COLO668 (cell line): ENCODE measurements around the gene KCTD1.

Source experiments
- DNase-seq: peaks from one replicate; lab custom pipeline; 2025; ENCODE audit not compliant: unreplicated experiment; lab: John Stamatoyannopoulos, UW

Gene KCTD1

DNA sequence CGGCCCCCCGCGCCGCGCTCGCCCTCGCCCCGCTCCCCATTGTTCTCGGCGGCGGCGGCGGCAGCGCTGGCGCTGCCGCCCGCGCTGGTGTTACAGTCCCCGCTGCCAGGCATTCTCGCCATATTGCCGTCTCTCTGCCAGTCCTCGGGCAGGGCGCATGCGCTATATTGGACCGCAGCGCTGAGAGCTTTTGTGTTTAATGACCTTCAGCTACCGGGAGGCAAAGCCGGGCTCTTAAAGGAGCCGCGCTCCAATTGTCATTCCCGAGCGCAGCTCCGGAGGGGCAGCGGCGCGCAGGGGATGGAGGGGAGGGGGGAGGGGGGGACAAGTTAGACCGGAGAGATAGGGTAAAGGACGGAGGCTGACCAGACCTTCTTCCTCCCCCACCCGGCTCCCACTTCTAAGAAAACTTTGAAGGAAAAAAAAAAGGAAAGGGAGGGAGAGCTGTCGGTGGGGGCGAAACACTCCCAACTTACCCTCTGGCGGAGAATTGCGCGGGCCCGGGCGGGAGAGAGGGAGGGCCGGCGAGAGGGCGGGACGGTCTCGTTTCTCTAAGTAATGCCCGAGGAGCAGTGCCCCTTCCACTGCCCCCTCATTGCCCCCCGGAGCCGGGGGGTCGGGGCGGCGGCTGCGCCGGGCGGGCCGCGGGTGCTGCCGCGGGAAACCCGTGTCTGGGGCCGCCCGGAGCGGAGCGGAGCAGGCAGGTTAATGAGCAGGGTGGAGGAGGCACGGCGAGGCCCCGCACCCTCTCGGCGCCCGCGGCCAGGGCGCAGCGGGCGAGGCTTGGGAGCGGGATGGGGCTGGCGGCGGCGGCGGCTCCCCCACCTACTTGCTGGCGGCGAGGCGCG, at the start of gene KCTD1:
TSS of gene KCTD1 (minus strand) at position 139 of the 848 bp plus-strand sequence. CDS start at position 122, 17 bp downstream.
- peak; percentile 87 for DNase-seq

DNA sequence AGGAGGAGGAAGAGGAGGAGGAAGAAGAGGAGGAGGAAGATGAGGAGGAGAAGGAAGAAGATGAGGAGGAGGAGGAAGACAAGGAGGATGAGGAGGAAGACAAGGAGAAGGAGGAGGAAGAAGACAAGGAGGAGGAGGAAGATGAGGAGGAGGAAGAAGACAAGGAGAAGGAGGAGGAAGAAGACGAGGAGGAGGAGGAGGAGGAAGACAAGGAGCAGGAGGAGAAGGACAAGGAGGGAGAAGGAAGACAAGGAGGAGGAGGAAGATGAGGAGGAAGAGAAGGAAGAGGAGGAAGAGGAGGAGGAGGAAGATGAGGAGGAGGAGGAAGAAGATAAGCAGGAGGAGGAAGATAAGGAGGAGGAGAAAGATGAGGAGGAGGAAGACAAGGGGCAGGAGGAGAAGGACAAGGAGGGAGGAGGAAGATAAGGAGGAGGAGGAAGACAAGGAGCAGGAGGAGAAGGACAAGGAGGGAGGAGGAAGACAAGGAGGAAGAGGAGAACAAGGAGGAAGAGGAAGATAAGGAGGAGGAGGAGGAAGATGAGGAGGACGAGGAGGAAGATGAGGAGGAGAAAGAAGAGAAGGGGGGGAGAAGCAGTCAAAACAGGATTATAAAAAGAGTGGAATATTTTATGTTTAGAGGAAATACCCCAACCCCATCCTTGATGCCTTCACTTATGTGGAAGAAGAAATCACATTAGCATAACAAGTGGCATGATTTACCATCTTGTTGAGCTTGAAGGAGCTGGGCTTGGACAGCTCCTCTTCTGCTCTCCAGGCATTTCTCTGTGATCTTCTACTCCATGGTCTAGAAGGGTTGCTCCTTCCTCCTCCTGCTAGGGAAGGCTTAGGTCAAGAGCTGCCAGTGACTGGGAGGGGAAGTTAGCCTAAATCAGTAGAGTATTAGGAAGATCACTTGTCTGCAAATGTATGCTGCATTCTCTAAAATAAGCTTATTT, 45.3 kb upstream of the KCTD1 start:
- DNase-seq = no peak

DNA sequence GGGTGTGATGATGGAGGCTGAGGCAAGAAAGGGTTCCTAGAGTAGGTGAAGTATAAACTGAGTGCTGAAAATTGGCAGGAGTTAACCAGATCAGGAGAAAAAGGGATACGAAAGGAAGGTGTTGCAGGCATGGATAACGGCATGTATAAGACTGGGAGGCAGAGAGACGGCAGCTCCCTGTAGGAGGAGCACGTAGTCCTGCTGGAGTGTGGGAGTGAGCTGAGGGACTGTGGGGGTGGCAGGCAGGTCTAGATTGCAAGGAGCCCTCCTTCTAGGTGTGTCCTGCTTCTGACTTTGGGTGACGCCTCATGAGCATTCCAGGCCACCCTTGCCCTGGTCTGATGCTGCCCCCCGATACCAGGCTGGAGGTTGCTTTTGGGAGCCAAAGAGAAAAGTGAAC, 36.4 kb upstream of the KCTD1 start:
- DNase-seq = no peak

DNA sequence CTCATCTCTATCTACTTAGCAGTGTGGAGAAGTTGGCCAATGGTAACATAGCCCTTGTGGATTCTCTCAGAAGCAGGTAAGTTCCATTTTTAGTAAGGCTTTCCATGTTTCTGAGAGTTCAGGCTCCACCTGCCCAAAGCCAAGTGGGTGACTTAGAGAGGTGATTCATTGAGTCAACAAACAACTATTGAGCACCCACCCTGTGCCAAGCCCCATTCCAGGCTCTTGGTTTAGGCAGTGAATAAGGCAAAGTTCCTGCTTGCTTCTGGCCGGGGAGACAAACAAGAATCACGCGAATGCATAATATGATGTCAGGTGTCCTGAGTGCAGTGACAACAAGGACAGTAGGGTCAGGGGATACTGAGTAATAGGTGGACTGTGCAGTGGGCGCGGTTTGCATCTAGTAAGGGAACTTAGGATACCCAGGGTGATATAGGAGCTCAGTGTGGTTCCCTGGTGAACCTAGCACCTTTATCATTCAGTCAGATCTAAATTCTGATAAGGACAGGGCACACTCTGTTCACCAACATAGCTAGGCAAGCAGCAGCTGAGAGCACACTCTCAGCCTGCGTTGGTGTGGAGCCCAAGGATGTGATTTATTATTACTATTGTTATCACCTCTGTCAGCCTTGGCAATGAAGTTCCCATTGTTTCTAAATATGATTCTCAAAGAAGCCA, 31.7 kb upstream of the KCTD1 start:
- peak; percentile 67 for DNase-seq

DNA sequence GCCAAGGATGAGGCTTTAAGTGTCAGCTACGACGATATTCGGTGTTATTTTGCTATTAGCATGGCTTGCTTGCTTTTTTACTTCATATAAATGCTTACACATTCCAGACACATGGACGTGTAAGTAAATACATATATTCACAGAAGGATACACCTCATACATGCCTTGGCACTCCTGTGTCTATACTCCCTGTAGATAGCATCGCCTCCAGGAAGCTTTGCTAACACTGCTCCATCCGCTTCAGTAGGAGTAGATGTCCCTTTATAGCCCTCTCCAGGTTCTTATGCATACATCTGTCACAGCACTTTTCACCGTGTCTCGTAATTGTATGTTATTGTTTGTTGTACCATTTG, 27.5 kb upstream of the KCTD1 start:
- no peak for DNase-seq

GRCh38 chr18:26574958-26575864, 26.9 kb upstream of the KCTD1 start:
- no peak for DNase-seq

DNA sequence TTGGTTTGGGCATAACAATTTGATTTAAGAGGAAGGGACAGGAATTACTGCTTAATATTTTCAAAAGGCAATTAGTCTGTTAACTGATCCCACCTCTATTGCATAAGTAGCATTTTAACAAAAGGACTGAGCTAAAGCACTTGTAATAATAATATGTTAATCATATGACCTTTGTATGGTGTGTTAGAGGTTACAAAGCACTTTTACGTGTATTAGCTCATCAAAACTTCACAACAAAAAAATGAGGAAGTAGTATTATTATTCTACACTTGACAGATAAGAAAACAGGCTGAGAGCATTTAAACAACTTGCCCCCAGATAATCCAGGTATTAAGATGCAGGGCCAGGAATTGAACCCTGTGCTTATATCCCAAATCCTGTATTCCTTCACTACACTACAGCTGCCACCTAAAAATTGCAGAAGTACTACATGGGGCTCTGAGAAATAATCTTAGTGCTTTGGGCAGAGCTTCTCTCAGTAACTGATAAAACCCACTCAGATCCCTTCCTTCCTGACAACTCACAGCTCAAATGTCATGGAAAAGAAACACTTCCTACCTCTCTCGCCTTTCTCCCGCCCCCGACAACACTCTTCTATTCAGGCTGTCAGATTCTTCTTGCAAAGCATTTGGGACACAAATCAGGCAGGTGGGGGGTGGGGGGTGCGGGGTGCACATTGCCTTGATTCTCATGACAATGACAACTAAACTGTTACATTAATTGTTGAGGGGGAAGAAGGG, 20.7 kb upstream of the KCTD1 start:
- no peak for DNase-seq

- no peak for DNase-seq
Observed at GRCh38 chr18:26568513-26568912, 20.2 kb upstream of the KCTD1 start.

- DNase-seq = no peak
Observed at GRCh38 chr18:26566874-26567555, 18.7 kb upstream of the KCTD1 start.

DNA sequence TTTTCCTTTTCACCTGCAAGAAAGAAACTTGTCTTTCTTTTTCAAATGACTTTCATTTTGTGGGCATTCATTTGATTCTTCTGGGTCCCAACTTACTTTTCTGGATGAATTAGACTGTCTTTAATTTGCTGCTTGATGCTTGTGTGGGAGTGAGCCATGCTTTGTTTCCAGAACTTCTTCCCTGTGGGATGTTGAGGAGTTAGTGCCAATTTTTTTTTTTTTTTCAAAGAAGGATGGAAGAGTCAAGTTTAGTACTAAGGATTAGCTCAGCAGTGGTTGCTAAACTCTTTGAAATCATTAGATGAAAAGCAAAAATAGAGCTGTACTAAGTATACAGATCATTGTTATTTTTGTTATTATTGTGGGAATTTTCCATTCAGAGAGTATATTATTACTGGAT, 17.2 kb upstream of the KCTD1 start:
- no peak for DNase-seq

DNA sequence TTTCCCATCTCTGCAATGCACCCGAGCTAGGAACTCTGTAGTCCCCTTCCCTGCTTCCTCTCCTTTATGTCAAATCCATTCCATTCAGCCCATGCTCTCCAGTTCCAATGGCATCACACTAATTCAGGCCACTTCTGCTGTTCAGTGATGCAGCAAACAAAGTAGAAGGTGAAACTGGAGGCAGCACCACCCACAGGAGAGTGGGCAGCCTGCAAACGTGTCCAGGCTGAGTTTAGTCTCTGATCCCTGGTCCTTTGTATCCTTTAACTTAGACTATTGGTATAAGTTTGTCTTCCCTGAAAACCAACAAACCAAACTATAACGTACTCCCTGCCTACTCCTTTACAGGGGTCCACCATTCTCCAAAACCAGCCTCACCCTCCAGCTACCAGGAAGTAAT, 14.7 kb upstream of the KCTD1 start:
- DNase-seq = no peak

- no peak for DNase-seq
Observed at GRCh38 chr18:26562568-26562967, 14.2 kb upstream of the KCTD1 start.

GRCh38 chr18:26561769-26562168, 13.4 kb upstream of the KCTD1 start:
- DNase-seq = no peak

DNA sequence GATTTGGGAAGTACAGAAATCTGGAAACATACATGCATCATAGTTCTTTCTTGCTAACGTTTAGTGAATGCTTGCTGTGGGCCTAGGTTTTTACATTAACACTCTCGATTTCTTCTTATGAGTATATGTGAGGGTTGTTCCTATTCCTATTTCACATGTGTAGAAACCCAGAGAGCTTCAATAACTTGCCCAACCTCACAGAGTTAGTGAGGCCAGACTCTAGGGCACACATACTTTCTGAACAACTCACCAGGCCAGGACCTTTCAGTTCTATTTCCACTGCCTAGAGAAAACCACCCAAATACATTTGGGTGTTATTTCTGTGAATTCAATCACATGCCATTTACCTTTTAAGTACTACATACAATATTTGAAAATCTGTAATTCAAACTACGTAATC, 8.2 kb upstream of the KCTD1 start:
- no peak for DNase-seq

DNA sequence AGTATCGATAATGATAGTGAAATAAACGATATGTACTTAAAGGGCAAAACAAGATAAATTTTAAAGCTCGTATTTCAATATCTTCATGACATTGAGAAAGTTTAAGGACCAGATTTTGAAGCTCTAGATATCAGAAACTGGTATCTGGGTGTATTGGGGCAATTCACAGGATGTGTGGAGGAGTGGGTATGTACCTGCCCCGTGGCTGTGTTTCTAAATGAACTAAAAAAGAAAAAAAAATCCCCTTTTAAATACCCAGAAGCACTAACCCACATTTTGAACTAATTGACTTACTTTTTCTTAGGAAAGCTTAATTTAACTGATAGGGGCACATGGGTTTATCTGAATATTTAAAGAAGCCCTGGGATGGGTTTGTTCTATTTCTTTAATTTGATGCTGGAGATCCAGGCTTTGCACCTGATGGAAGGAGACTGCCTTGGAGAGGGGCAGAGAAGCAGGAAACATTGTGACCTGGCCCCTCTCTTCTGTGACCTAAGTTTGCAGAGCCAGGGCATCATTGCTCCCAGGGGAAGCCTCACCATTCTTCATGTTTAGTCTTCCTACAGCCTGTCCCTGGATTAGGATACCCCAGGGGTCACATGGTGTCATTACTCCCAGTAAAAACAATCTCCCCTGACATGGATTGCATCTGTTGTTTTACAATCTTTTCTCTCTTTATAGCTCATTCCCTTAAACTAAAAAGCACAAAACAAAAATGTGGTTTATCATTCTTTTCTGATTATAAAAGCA, 7.6 kb upstream of the KCTD1 start:
- no peak for DNase-seq

DNA sequence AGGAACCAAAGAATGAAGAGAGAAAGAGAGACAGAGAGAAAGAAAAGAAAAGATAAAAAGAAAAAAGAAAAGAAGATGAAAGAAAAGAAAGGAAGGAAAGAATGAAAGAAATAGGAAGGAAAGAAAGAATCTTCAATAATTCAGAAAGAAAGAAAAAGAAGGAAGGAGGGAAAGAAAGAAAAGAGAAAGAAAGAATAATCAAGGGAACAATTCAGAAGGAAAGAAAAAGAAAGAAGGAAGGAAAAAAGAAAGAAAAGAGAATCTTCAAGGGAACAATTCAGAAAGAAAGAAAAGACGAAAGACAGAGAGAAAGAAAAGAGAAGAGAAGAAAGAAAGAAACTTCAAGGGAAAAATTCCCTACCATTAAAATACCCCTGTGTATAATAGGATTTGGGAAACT, 5.6 kb upstream of the KCTD1 start:
- DNase-seq = no peak

- no peak for DNase-seq
Observed at GRCh38 chr18:26551695-26552081, 3.3 kb upstream of the KCTD1 start.

DNA sequence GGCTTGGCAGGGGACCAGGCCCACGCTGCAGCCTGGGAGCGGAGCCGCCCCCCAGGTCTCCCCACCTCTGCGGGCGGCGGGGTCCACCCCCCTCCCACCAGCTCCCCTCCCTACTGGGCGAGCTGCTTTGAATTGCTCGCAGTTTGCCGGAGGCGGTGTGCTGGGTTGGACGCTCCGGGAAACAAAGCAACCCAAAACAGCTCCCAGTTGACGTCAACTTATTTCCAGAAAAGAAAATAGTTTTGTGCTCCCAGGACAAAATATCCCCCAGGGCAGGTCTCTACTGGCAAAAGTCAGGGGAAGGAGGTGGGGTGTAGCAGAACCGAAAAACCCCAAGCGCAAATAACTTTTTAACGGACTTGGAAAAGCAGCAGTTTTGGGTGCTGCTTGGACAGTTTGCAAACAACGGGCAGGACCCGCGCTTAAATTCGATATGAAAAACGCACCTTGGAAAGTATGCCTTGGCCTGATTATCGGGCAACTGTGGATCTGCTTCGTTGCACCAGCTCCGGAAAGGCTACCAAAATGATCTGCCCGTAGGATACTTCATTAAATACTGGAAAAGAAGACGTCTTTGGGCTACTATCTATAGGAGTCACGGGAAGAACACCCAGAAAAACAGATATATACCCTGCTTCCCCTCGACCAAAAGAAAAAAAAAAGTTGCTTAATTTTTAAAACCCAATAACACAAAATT, 2.8 kb upstream of the KCTD1 start:
- DNase-seq = no peak
